NCI-H1436 (cell line): ENCODE results near the gene UBR3.
A peak's percentile ranks its signal among the peaks of the same experiment; 100 is the strongest.
"Not testable (repeated sequence)": the region's sequence is repeated elsewhere in the genome, so short reads cannot be mapped to it uniquely, and the experiment has no call there.

Experiments
- DNase-seq: peaks from one replicate; lab custom pipeline; 2025; lab: John Stamatoyannopoulos, UW

The UBR3 gene

DNA sequence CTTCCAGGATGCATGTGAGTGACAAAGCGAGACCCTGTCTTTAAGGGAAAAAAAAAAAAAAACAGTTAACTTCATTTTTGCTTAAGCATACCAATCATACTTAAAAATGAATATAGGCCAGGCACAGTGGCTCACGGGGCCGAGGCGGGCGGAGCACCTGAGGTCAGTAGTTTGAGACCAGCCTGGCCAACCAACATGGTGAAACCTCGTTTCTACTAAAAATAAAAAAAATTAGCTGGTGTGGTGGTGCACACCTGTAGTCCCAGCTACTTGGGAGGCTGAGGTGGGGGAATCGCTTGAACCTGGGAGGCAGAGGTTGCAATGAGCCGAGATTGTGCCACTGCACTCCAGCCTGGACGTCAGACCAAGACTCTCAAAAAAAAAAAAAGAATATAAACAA, 44.1 kb downstream of the UBR3 start:
- not testable (repeated sequence) for DNase-seq

DNA sequence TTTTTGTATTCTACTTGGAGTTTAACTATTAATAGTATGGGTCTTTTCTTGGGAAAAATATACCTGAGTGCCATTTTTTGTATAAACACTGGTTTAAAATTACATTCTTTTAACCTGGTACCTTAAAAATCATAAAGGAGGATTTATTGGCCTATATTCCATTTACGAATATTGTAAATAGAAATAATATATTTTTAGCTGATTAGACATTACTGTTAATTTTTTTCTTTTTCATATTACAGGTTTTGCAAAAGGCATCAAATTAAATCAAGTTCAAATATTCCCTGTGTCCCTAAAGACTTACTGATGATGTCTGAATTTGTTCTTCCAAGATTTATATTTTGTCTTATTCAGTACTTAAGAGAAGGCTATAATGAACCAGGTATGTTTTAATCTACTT, 44.7 kb downstream of the UBR3 start:
- no peak for DNase-seq

DNA sequence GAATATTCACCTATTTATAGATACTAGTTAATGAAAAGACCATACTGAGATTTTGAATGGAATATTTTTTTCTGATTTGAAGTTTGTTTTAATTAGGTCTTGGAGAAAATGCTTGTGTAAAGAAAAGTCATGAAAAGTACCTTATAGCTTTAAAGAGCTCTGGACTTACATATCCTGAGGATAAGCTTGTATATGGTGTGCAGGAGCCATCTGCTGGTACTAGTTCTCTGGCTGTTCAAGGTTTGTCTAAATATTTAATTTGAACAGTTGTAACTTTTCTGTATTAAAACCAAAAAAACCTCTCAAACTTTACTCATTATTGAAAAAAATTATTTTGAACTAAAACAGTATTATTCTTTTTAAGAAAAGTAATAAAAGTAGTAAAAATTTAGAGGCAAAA, 50.1 kb downstream of the UBR3 start:
- DNase-seq = no peak

DNA sequence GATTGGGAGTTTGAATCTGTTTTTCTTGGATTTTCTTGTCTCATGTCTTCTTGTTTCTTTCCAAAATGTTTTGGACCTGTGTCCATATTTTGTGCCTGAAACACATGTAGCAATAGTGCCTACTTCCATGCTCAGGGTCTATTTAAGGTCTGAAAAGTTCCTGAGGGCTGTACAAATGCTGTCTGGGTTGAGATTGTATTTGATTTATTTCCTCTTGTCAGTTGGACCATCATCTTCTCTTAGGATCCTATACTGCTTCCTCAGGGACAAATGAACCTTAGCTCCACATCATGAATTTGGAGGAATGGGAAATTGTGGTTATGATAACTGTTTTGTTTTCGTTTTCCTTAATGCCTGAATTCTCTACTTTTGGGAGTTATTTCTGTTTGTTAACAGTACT, 59.9 kb downstream of the UBR3 start:
- DNase-seq = no peak

DNA sequence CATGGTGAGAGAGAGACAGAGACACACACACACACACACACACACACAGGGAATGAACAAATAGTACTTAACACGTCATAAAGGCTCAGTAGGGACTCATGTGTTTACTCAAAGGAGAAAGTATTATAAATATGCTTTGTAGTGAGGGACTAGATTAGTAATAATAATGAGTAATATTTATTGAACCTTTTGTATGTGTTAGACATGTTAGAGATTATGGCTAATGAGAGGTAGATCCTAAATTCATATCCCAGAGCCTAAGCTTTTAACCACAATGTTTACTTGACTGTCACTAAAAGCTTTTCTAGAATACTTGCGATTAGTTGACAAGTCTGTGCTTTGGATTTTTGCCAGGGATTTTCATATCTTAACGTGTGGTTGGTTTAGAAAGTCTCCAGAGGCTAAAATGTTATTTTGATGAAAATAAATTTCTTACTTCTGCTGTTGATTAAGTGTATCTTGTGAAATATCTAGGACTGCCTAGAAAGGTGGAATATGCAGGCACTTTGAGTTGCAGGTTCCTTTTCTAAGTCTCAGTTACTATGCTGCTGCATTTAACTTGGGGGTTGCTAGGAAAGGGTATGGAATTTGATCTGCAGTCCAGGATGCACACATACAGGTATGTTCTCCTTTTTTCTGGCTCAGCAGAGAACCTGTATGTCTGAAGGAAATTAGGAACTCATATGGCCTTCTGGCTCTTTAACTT, 64.5 kb downstream of the UBR3 start:
- DNase-seq = peak; percentile 21

DNA sequence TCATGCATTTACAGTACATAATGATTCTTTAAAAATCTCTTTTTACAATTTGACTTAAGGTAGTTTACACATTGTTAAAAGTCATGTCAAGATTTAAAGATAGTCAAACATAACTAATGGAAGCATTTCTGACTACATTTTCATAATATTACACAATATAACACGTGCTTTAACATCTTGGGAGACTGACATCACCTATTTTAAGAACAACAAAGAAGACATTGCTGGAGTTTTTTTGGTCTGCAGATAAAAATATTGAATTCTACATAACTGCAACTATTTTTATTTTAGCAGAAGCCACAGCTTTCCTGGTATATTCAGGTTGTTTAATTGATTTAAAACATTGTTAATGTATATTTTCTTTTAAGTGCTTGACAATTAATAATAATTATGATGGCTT, 65.7 kb downstream of the UBR3 start:
- no peak for DNase-seq

DNA sequence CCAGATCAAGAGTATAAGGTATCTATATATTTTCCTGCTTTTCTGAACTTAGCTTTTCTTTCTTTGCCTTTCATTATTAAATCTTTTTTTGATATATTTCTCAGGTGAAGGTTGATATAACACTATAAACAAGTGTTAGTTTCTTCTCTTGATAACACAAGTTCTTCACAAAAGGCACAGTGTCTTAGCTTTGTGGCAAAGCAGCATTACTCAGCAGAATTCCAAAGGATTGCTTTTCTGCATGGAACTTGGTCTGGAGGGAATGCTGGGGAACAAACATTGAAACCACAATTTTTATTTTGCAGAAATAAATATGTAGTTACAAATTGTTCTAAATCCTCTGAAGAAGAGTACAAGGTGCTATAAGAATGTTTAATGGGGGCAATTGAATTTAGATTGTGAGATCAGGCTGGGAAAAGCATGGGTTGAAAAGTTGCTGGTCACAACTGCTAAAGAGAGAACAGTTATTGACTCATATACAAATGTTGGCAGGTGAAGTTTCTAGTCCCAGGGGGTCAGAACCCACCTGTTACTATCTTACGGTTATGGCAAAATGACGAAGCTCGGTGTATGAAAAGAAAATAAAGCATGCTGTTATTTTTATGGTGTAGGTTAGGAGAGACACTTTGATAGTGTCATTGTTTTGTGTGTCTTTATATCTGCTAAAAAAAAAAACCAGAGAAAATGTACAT, 68.2 kb downstream of the UBR3 start:
- DNase-seq = no peak

DNA sequence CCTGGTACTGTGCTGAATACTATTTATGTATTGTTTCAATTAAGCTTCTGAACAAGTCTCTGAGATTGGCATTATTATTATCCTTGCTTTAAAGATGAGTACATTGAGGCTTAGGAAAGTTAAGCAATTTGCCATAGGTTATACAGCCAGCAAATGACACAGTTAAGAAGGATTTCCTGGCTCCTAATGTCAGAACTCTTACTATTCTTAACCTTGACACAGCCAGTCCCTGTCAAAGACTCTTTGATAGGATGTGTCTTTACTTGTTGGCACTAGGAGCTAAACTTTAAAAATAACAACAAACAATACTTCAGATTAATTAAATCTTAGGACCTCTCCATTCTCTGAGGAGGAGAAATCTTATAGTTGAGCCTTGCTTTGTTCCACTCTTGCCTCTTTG, 70.6 kb downstream of the UBR3 start:
- no peak for DNase-seq

DNA sequence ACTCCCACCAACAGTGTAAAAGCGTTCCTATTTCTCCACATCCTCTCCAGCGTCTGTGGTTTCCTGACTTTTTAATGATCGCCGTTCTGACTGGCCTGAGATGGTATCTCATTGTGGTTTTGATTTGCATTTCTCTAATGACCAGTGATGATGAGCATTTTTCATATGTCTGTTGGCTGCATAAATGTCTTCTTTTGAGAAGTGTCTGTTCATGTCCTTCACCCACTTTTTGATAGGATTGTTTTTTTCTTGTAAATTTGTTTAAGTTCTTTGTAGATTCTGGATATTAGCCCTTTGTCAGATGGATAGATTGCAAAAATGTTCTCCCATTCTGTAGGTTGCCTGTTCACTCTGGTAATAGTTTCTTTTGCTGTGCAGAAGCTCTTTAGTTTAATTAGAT, 72.8 kb downstream of the UBR3 start:
- DNase-seq = not testable (repeated sequence)

DNA sequence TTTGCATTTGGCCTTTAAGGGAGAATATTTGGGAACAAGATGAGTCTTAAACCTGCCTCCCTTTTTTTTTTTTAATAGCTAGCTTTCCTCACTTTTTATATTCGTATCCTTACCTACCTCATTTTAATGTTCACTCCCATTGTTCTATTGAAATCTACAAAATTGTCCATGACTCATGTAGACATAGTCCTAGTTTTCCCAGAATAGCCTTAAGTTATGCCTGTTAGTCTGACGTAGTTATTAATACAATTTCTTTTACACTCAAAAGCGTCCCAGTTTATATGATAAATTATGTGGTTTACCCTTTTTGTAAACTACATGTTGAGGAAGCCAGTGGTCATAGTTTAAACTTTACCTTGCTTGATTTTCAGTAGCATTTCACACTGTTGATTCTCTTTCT, 73.4 kb downstream of the UBR3 start:
- DNase-seq = no peak

DNA sequence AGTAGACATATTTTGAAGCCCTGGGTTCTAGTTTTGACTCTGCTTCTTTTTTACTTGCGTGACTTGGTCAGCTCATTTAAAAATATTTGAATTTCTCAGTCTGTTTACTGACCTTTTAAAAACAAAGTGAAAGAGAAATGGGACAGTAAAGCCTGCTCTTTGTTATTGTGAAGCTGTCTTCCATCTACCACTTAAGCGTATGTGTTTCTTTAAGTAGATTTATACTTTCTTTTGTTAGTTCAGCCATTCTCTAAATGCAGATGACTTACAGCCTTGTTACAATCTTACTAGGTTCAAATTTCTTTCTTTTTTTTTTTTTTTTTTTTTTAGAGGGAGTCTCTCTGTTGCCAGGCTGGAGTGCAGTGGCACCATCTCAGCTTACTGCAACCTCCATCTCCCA, 79.5 kb downstream of the UBR3 start:
- DNase-seq = no peak

DNA sequence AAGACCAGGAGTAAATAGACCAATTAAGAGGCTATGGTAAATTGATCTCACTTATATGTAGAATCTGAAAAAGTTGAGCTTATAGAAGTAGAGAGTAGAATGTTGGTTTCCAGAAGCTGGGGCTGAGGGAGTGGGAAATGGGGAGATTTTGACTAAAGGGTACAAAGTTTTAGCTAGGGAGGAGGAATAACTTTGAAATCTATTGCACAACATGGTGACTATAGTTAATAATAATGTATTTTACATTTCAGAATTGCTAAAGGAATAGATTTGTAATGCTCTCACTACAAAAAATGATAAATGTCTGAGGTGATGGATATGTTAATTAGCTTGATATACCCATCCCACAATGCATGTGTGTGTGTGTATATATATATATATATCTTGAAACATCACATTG, 82.1 kb downstream of the UBR3 start:
- DNase-seq = no peak

DNA sequence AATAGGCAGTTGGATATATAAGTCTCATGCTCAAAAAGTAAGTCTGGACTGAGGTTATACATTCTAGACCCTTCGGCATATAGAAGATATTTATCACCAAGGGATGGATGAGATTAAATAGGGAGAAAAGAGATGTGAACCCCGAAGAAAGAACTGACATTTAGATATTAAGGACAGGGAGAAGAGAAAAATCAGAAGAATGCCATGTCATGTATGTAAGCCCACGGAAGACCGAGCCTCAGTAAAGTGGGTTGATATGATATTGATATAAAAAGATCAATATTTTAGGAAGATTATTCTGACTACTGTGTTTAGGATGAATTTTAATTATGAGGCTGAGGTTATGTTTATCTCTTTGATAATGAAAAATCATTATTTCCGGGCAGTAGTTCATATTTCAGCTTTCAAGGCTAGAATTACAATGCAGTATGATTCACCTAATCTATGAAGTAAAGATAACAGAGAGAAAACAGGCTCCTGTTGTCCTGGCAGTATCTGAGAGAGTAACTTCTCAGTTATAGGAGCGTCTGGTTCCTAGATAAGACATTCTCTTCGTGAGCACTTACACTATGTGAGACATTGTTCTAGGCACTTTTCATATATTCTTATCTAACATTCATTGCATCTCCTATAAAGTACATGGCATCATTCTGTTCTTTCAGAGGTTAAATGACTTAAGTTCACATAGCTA, 83.0 kb downstream of the UBR3 start:
- DNase-seq = no peak

DNA sequence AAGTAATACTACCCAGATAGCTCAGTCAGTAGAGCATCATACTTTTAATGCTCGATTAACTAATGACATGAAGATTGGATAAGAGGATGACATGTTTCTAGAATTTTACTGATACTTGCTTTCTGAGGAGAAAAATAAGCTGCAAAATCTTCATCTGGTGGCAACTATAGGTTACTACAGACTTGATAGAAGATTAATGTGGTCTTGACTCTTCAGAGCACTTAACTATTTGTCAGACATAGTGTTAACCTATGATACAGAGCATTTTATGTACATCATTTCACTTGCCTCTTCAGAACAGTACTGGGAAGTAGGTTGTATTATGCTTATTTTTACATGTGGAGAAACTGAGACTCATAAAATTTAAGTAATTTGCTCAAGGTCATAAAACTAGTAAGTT, 83.9 kb downstream of the UBR3 start:
- no peak for DNase-seq

DNA sequence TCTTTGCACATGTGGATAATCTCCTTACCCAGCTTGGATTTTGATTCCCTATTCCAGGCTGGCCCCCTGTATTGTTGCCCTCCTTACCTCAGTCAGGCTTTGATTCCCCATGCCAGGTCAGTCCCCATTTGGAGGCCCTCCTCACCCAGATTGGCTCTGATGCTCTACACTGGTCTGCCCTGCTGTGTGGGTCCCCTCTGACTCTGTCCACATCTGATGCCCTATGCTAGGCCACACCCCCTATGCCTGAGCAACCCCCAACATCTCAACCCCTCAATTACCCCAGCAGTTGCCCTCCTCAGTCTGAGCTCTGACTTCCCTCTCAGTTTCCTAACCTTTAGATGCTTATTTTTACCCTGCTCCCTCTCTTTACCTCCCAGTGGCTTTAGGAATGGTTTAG, 89.4 kb downstream of the UBR3 start:
- no peak for DNase-seq

DNA sequence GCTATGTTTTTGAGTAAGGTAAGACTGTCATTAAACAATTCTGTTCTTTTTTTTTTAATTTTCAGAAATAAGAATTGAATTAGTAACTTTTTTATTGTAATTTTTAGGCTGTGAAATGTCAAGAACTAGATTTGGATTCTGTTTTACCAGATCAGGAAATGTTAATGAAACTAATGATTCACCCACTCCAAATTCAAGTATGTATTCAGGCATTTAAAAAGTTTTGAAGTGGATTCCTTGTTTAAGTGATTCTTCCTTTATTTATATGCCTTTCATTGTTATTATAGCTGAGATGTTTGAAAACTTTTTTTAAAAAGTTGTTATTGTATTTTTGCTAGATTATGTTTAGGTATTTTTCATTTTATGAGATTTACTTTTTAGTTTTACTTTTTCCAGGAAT, 96.7 kb downstream of the UBR3 start:
- no peak for DNase-seq

DNA sequence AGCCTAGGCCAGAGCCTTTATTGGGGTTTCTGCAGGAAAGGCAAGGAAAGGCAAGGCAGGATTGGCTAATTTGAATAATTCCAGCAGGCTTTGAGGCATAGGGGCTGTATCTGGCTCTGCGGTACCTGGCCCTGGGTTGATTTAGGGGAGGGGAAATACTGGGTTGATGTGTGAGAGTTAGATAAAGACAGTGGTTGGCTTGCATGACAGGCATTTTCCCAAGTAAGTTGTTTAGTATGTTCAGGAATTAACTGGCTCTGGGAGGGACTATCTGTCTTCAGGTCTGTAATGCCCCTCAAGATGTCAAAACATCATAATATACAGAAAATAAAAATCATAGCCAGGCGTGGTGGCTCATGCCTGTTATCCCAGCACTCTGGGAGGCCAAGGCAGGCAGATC, 98.7 kb downstream of the UBR3 start:
- DNase-seq = no peak

DNA sequence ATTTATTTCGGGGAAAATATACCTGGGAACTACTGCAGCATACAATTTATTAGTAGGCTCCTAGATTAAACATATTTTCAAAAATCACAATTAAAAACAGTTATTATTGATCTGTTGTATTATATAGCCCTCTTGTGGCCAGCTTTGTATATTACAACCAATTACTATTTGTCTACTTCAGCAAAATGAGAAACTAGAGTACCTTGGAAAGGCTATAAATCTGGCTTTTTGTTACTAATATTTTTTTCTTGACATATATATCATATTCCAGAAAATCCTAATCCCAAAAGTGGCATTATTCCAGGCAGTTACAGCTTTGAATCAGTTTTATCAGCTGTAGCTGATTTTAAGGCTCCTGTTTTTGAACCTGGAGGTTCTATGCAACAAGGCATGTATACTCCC, 101.2 kb downstream of the UBR3 start:
- peak; percentile 56 for DNase-seq

DNA sequence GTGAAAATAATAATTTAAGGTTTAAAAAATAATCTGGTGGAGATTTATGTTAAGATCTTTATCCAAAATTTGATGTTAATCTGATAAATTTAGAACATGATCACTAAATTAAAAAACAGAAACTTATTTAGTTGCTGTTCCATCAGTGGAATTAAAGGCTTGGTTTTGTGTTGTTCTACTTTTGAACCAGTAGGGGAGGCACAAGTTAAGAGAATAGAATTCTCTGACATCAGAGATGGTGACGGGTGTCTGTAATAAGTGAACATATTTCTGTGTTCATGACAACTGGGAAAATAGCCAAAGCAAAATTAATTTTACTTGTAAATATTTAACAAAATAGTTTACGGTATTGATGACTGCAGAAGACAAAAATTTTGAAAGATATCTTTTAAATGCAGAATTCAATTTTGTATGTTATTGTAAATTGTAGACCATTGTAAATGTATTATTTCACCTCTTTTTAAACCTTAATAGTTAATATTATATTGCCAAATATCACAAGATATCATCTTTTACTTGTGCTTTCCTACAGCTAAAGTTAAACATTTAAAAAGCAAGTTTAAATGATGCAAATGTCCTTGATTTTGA, 106.0 kb downstream of the UBR3 start:
- DNase-seq = peak; percentile 50

DNA sequence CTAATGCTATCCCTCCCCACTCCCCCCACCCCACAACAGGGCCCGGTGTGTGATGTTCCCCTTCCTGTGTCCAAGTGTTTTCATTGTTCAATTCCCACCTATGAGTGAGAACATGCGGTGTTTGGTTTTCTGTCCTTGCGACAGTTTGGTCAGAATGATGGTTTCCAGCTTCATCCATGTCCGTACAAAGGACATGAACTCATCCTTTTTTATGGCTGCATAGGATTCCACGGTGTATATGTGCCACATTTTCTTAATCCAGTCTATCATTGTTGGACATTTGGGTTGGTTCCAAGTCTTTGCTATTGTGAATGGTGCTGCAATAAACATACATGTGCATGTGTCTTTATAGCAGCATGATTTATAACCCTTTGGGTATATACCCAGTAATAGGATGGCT, 109.4 kb downstream of the UBR3 start:
- not testable (repeated sequence) for DNase-seq

DNA sequence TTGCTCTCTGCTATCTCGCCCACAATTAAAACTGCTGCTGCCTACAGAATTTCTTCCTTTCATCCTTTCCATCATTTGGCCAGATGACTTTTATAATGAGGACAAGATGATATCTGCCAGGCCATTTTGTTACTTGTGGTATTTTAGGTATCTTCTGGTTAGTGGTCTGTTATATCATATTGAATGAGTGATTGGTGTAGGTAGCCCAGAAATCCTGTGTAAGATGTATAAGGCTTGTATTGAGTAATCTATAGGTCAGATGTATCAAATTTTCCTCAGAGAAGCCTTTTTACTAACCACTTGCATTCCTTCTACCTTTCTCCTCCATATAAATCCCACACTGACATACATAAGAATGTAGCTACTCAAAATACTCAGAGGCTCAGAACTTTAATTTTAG, 118.3 kb downstream of the UBR3 start:
- no peak for DNase-seq

DNA sequence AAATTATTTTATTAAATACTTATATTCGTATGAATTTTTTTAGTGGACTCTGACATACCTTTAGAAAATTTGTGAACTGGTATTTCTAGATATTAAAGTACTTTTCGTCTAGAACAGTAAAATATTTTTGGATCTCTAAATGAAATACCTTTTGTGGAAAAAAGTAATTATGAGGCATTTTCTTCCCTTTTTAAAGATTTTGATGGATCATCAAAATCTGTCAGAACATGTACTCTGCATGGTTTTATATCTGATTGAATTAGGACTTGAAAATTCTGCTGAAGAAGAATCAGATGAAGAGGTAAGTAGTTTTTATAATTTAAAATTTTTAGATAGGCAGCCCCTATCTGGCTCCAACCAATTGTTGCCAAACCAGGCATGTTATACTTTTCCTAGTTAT, 118.8 kb downstream of the UBR3 start:
- no peak for DNase-seq

DNA sequence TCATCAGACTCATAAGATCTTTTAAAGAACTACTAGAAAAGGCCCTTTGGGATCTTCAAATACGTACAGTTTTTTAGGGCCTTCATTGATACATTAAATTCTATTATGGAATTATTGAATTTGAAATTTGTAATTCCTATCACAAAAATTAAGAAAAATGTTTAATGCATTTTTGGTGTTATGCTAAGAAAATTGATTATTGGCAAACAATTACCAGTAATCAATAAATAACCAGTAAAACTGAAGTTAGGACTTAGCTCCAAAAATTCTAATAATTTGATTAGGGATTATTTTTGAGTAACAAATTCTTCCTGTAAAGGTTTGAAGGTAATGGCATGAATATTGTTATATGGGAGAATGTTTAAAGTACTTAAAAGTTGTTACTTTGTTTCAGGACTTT, 119.3 kb downstream of the UBR3 start:
- DNase-seq = no peak
